Activated CD4-positive, CD25-positive, alpha-beta regulatory T cell treated with anti-CD3 and anti-CD28 coated beads, Interleukin-2, amount 50 U/mL, for 16 hours (primary cell): ENCODE measurements around the gene EMX2.
"Not testable (repeated sequence)": the region's sequence is repeated elsewhere in the genome, so short reads cannot be mapped to it uniquely, and the experiment has no call there.

ENCODE experiments used
- DNase-seq: peaks from one replicate; pipeline ENCODE4 v3.0.0-alpha.2; 2020; ENCODE audit warnings: low read depth, low spot score

Gene EMX2

DNA sequence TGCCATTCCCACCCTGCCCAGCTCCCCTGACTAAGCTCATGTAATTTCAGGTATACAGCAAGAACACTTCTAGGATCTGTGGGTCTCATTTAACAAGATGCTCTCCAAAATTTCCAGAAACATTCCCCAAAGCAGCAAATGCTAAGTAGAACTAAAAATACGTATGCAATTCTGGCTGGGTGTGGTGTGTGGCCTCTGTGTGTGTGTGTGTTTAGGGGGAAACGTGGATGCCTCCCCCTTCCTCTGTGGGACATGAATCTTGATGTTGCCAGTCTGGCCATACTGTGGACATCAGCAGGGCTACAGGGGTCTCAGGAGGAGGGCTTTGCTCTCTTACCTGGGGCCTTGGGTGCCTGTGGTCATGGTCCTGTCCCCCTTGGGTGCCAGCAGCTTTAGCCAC lies 18.4 kb downstream of the EMX2 start:
- DNase-seq, result no peak

DNA sequence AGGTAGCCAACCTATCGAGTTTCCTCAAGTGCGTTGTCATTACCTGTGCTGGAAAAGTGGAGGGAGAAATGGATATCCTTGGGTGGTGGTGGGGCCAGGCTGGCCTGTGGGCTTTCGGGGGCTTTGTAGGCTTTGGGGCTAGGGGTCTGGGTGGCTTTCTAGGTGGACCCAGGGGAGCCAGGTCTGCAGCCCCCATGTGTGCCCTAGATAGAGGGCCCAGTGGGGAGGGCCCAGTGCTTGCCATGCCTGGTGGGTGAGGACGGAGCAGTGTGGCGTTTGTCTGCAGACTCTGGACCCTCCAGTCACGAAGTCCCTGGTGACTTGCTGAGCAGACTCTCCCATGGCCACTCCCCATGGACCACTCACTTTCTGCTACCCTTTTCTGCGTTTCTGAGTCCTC lies 19.7 kb downstream of the EMX2 start:
- DNase-seq, result no peak

DNA sequence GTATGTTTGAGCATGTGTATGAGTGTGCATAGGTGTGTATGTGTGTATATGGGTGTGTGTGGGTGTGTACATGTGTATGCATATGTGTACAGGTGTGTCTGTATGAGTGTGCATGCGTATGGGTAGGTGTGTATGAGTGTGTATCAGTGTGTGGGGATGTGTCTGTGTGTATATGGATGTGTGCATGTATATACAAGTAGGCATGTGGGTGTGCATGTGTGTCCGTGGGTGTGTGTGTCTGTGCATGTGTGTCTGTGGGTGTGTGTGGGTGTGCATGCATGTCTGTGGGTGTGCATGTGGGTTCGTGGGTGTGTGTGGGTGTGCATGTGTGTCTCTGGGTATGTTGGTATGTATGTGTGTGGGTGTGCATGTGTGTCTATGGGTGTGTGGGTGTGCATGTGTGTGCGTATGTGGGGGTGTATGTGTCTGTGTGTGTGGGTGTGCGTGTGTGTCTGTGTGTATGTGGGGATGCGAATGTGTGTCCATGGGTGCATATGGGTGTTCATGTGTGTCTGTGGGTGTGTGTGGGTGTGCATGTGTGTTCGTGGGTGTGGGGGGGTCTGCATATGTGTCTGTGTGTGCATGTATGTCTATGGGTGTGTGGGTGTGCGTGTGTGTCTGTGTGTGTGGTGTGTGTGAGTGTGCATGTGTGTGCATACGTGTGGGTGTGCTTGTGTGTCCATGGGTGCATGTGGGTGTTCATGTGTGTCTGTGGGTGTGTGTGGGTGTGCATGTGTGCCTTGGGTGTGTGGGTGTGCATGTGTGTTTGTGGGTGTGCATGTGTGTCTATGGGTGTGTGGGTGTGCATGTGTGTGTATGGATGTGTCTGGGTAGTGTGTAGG lies 20.6 kb downstream of the EMX2 start:
- DNase-seq, result no peak

DNA sequence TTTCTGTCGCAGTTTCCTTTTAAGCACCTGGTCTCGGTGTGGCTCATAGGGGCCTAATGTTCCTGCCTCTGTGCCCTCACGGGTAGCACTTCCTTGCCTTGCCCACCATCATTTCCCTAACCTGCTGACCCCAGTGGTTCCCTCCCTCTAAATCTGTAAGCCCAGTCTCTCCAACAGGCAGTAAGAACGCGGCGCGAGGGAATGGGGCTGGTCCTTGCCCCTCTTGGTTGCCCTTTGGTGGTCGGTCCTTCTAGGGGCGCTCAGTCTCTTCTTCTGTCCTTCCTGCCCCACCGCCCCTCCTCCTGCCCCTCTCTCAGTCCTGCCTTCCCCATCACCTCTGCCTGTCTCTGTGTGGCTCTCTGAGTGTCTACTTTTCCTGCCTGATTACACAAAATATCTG lies 21.2 kb downstream of the EMX2 start:
- DNase-seq, result no peak

DNA sequence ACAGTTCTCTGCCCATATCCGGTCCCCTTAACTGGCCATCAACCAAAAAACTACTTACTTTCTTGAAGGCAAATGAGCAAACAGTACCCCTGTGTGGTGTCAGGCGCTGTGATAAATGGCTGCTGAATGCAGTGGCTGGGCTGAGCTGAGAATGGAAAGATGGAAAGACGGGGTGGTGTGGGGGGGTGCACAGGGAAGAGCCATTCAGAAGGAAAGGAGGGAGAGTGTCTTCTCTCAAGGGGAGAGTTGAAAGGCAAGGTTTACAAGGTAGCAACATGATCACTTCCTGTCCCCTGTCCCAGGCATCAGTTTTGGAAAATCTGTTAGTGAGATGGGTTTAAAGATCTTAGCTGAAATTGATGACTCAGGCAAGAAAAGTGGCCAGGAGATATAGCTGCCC lies 22.5 kb downstream of the EMX2 start:
- DNase-seq, result no peak

DNA sequence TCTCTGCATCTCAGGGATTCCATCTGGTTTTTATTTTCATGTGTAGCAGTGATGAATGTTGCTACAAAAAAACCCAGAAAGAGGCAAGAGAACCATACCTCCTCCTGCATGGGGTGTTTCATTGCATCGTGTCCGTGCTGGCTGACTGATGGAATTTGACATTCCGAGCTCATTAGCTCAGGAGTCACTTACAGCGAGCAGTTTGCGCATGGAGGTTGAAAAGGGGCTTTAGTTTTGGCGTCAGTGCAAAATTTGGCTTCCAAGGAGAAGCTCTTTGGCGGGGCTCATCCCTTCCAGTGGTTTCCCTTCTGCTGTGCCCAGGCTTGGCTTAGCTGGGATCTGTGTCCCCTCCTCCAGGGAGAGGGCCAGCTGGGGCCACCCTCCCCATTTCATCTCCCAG lies 25.8 kb downstream of the EMX2 start:
- DNase-seq, result no peak

DNA sequence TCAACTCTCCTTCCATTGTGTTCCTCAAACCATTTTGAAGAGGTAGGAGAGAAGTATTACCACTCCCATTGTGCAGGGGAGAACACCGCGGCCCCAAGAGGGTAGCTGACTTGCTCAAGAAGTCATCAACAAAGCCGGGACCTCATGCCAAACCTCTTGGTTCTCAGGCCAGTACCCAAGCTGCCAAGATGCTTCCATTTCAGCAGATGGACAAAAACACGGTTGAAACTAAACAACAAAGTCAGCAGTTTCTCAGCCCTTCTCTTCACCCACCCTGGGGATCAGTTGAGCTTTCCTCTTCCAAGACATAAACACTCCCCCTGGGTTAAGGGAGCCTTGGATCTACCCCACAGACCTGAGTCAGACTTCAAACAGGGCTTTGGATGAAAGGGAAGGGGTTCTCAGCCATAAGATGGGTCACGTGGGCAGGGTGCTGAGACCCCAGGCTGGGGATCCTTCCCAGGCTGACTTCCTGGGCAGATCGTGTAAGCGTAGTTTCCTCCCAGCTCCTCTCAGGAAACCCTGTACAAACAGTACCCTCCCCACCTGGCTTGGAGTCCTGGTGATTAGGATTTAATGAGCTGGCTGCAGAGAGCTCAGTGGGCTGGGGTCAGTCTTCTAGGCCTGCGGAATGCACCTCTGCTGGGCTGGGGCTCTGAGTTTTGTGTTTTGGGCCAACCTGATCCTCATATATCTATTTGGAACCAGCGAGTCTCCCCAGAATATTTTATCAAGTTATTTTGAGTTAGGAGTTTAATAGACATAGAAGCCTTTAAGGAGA lies 27.3 kb downstream of the EMX2 start:
- DNase-seq, result no peak

DNA sequence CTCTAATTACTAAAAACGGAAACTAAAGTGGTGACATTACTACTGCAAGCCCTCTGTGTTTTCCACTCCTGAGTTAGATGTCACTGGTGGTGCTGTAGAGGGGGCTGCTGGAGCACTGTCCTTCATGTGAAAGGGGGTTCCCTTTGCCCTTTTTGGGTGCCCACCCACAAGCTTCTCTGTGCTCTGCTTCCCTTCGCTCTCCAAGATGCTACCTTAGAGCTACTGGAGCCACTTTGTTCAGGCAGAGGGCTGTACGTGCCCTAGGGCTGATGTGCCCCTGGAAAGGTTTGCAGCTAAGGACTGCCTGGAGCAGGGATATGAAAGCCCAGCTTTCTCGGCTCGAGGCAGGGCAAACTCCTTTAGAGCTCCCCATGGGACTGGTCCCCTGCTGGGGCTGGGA lies 28.3 kb downstream of the EMX2 start:
- no peak for DNase-seq

DNA sequence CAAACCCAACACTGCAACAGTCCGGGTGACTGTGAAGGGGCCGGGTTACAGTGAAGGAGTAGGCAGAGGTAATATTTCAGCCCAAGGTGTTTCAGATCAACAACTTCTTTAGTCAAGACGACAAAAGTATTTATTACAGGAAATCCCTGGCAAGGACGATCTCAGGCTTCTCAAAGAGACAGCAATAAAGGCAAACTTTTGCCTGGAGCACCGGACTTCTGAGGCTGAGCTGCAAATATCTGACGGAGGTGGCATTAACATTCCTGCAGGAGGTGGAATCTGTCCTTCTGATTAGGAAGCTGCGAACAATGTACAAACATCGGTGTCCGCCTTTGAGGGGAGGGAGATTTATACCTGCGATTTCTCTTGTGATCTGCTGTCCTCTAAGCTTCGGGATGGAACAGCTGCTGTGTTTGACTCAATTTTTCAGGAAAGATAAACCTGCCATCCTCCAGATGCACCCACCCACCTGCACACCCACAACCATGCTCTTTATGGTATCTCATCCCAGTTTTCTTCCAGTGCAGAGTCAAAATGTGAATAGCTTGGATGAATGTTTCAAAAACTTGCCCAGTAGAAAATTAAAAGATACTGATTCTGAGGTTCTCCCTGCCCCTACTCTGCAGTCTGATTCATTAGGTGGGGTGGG lies 32.1 kb downstream of the EMX2 start:
- DNase-seq, result no peak

DNA sequence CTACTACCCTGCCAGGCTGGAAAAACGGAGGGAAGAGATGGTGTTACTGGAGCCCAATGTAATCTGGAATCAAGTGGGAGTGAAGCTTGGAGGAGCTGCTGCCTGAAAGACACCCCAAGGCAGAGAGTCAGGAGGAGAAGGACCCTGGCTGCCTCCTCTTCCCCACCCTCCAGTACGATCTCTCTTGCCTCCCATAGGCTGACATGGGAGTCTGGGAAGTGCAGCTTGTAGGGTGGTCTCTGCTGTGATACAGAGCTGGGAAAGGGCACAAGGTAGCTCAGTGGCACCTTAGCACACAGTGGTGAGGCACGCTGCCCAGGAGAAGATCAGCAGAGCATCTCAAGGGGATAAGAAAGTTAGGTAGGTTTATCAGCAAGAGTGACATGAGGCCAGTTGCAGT lies 35.9 kb downstream of the EMX2 start:
- DNase-seq, result no peak

DNA sequence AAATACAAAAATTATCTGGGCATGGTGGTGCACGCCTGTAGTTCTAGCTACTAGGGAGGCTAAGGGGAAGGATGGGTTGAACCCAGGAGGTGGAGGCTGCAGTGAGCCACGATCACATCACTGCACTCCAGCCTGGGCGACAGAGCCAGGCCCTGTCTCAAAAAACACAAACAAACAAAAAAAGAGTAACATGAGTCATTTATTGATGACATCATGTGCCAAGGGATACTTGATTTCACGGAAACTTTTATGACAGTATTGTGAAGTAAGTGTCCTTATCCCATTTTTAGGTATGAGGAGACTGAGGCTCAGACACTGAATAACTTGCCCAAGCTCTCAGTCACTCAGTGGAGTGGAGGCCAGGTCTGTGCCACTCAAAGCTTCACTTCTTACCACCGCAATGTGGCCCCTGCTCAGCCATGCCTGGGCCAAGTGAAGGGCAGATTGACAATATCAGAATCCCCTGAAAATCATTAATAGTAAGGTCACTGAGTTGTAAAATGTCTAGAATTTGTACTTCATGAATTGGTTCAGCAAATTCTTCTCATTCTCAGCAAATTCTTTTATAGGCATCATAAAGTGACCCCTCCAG lies 36.5 kb downstream of the EMX2 start:
- DNase-seq, result no peak

DNA sequence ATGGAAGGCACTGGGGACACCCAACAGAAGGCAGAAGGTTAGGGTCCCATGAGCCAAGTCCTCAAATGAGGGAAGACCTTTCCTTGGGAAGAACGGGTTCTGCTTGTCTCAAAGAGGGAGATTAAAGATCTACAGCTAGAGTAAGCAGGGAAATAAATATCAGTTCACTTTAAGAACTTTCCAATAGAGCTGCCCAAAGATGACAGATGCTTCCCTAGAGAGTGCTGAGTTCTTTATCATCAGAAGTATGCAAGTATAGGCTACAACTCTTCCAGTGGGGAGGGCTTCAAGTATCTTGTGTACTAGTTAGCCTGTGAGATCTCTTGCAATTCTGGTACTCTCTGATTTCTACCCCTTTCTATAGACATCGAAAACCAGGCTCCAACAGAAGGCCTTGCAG lies 39.4 kb downstream of the EMX2 start:
- DNase-seq, result no peak

DNA sequence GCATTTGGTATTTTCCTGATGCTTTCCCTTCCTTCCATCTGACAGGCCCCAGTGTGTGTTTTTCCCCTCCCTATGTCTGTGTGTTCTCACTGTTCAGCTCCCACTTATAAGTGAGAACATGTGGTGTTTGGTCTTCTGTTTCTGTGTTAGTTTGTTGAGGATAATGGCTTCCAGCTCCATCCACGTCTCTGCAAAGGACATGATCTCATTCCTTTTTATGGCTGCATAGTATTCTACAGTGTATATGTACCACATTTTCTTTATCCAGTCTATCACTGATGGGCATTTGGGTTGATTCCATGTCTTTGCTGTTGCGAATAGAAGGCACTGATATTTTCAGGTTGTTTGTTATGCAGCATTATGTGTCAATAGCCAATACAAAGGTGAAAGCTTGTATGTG lies 42.3 kb downstream of the EMX2 start:
- DNase-seq, result not testable (repeated sequence)

DNA sequence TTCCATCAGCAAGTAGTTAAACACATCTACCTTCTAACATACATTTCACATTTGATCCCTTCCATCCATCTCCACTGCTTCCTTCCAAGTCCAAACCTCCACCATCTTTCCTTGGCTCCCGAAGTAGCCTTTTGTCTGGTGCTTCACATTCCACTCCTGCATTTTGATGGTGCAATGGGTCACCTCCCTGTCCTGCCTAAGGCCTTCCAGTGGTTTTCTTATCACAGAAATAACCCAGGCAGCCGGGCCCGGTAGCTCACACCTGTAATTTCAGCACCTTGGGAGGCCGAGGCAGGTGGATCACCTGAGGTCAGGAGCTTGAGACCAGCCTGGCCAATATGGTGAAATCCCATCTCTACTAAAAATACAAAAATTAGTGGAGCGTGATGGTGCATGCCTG lies 44.5 kb downstream of the EMX2 start:
- DNase-seq, result no peak

DNA sequence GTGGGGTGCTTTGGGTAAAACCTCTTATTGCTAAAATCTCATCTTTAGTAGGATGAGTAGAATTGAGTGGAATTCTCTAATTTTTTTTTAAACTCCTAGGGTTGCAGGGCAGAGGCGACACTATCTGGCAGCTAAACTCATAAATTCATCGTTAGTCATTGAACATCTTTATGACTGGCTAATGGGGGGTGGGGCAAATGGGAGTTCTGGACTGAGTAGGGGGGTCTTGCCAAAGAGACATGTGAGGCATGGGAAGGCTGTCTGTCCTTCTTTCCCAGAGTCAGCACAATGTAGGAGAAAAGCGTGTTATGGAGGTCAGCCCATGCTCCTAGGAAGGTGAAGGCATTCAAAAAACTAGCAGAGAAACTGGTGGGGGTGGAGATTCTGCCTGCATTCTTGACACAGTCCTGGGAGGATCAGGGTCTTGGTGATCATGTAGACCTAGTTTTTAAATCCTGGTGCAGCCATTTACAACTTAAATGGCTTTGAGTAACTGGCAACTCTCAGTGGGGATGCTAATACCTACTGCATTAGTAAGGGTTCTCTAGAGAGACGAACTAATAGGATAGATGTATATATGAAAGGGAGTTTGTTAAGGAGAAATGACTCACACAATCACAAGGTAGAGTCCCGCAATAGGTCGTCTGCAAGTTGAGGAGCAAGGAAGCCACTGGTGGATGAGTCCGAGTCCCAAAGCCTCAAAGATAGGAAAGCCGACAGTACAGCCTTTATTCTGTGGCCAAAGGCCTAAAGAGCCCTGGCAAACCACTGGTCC lies 47.7 kb downstream of the EMX2 start:
- DNase-seq, result no peak

DNA sequence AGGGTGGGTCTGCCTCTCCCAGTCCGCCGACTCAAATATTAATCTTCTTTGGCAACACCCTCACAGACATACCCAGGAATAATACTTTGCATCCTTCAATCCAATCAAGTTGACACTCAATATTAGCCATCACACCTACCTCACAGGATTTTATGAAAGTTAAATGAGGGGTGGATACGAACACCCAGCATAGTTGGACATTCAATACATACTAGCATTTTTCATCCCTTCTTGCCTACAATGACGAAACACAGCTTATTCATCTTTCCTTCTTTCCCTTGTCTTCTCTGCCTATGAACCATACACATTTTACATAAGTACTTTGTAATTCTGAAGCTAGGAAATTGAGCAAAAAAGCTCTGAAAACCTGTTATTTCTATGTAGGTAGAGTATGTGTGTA lies 48.5 kb downstream of the EMX2 start:
- no peak for DNase-seq

DNA sequence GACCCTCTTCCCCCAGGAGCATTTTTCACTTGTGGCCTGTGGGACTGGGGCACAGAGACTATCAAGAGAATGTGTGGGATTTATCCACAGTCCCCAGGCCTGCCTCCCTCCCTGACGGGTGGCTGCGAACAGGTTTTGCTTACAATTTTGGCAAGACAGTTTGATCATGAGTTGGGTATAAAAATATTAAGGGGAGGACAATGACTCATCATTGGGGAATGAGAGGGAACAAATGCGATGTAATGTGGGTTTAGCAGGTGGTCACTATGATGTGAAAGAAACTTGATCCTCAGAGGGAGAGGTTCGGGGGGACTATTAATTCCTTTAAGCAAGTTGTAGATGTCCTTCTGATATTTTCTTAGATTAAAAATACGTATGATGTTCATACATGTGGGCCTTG lies 52.2 kb downstream of the EMX2 start:
- DNase-seq, result no peak

DNA sequence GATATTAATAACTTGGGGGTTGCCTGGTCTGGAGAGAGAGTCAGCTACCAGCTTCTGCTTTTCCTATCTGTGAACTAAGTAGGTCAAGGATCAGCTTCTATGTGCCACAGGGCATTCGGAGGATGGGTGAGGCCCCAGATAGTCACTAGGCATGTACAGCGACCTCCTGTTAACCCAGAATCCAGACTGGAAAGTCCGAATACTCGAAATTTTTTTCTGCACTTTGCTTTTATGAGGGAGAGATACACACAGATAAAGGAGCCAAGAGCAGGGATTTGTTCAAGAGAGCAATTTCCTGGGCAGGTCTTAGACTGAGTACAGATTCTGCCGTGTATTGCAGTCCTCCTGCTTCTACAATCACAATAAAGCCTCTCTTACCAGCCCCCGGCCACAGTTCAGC lies 54.2 kb downstream of the EMX2 start:
- DNase-seq, result no peak

DNA sequence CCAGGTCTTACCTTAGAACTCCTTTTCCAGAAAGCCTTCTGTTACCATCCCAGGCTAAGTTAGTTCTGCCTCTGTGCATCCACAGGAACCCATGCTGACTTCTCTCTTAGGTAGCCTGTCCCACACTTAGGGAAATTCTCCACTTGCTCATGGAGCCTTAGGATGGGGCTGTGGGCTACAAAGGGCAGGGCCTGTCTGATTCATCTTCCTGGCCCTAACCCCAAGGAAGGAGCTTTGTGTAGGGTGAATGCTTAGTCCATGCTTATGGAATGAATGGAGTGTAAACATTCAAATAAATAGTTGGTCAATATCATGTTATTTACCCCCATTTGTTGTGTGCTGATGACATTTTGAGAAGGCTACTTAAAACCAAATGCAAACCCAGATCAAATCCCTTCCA lies 54.7 kb downstream of the EMX2 start:
- DNase-seq, result no peak
